CD4-positive, alpha-beta T cell treated with Interleukin-6 for 4 hours (primary cell): Measurements from ENCODE around the gene ALG12.

Experiments
- DNase-seq: peaks from one replicate; pipeline ENCODE4 v3.0.0-alpha.2; 2020; ENCODE audit warnings: mixed read lengths

Gene ALG12

DNA sequence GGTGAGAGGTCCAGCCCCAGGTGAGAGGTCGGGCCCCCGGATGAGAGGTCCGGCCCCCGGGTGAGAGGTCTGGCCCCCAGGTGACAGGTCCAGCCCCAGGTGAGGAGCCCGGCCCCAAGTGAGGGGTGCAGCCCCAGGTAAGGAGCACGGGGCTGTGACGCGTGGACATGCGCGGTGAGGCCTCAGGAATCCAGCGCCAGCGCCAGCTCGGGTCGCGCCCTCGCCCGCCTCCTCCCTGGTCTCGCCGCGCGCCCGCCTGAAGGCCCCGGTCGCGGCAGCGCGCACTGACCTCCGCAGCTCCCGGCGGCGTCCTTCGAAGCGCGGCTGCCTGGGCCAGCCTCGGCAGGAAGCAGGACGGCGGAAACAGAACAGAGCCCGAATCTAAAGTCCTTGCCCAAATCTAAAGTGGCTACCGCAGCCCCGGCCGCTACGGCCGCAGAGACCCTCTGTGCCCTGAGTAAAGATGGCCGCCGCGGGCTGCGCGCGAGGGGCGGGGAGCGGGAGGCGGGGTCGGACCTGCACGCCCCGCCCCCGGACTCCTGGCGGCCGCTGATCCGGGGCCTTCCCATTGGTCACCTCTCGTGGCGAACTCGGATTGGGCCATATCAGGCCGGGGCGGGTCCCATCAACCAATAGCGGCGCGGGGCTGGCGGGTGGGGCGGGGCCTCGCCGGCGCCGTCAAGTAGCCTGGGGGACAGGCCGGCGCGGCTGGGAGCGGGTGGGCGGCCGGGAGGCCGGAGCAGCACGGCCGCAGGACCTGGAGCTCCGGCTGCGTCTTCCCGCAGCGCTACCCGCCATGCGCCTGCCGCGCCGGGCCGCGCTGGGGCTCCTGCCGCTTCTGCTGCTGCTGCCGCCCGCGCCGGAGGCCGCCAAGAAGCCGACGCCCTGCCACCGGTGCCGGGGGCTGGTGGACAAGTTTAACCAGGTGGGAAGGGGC is at the start of gene ALG12, which contains the start of gene CRELD2:
ALG12 (minus strand) TSS at position 465 of the 937 bp plus-strand sequence. CDS start 4,673 bp downstream, outside the sequence.
CRELD2 (plus strand) TSS at position 661 of the 937 bp plus-strand sequence; CDS start at position 797, 136 bp downstream.
- peak; percentile 96 for DNase-seq

DNA sequence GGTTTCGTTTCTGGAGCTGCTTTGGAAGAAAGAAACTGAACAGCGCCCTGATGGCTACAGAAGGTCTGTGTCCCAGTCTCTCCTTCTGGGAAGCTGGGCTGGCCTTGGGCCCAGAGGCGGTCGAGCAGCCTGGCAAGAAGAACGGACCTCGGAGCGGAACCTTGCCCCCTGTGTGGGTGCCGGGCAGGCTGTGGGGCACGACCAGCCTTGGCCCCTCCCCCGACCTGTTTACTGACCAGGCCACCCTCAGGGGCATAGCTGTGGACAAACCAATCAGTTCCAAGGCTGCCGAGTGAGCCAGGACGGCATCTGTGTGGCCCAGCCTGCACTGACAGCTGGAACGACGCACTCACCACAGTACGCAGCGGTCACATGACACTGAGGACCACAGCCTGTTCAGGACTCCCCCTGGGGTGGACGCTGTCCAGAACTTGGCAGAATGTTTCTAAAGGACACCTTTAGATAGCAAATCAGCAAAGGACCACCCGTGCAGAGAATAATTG is 49.5 kb upstream of the ALG12 start:
- no peak for DNase-seq

- DNase-seq = no peak
Measured at GRCh38 chr22:49966774-49967705, 48.8 kb upstream of the ALG12 start.

DNA sequence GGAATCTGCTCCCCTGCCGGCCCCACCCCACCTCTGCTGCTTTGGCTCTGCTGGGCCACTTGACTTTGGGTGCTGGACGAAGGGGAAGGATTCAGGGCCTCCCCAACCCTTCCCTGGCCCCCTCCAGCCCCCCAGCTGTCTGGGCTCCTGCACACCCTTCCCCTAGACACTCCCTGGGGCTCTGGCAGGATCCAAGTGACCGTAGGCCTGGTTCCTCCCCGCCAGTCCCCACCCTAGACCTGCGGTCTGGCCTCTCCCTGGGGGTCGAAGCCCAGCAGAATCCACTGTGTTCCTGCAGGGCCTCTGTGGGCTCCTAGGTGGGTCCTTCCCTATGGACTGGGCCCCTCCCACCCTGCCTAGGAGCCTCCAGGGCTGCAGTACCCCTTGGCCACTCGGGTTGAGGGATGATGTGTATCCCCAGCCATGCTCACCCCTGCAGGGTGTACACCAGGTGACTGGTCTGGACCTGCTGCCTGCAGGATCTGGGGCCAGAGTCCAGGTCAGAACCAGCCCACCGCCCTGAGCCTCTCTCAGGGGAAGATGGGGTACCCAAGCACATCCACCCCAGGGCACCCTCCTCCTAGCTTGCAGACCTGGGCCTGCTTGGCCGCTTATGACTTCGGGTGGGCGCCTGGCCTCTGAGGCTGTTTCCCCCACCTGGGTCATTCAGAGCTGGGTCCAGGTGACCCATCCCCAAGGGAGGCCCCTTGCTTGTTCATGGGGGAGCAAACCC is 48.0 kb upstream of the ALG12 start:
- DNase-seq = no peak

GRCh38 chr22:49965091-49966040 is 47.1 kb upstream of the ALG12 start:
- DNase-seq = no peak

DNA sequence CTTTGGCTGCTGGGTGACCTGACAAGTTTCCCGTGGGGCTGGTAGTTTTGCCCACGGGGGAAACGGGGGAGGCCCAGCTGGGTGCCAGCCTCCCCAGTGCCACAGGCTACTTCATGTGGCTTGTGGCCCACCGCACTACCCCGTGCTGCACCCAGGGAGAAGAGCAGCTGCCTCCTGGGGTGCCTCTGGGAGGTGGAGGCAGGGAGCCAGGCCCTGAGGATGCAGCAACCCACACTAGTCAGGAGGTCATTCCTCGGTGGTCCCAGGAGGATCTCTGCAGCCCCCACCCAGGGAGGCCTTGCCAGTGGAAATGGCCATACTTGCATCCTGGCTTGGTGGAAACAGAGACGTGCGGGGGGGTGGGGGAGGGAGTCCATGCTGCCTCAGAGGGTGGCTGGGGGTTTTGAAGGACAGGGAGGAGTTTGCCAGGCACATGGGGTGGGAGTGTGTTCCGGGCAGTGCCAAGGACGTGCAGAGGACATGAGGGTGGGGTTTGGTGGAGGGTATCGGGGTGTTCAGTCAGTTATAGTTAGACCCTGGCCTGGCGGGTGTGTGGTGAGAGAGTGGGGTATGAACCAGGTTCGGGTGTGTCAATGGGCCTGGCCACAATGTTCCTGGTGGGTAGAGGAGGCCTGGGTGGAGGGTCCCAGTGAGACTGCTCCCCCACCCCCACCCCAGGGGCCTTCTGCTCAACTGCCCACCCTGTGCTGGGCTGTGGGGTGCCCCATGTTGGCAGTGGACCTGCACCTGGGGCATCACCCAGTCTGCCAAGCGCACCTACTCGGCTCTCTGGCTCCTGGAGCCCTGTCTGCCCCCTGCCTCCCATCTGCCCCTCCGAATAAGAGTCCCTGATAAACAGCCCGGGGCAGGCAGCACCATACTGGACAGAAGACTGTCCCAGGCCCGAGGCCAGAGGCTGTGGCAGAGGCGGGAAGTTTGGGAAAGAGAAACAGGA is 46.2 kb upstream of the ALG12 start:
- no peak for DNase-seq

- DNase-seq = no peak
Measured at GRCh38 chr22:49963647-49964026, 45.4 kb upstream of the ALG12 start.

GRCh38 chr22:49962751-49963646 is 44.8 kb upstream of the ALG12 start:
- DNase-seq = no peak

DNA sequence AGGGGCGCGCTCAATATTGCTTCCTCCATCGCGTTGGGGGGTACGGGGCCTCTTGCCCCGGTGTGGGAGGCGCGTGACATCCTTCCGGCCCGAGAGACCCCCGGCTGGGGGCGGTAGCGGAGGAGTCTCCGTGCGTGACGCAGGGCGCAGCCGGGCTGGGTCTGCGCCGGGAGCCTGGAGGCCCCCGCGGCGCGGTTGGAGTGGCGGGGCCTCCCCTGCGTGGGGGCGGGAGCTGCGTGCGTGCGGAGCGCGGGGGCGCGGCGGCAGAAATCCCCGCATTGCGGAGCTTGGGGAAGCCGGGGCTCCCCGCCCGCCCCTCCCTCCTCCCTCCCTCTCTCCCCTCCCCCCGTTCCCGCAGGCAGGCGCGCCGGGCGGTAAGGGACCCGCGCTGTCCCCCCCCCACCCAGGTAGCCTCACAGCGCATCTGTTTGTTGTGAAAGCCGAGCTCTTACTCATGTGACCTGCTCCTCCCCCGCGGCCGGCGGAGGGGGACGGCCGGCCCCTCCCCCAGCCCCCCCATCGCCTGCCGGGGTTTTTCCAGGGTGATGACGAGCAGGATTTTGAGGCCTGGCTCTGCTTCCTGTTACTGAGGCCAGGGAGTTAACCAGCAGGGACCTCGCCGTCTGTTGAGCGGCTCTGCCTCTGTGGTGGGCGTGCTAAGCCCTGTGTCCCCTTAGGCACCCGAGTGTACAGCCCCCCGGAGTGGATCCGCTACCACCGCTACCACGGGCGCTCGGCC is 43.9 kb upstream of the ALG12 start:
- DNase-seq = peak; percentile 87

DNA sequence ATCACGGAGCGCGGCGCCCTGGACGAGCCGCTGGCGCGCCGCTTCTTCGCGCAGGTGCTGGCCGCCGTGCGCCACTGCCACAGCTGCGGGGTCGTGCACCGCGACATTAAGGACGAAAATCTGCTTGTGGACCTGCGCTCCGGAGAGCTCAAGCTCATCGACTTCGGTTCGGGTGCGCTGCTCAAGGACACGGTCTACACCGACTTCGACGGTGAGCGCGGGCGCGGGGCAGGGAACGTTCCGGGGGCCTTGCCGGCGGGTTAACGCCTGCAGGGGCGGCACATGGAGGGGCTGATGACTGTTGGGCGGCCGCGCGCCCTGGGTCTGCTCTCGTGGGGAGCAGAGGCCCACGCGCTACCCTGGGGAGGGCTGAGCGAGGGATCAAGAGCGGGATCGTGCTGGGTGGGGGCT is 43.4 kb upstream of the ALG12 start:
- DNase-seq = no peak

DNA sequence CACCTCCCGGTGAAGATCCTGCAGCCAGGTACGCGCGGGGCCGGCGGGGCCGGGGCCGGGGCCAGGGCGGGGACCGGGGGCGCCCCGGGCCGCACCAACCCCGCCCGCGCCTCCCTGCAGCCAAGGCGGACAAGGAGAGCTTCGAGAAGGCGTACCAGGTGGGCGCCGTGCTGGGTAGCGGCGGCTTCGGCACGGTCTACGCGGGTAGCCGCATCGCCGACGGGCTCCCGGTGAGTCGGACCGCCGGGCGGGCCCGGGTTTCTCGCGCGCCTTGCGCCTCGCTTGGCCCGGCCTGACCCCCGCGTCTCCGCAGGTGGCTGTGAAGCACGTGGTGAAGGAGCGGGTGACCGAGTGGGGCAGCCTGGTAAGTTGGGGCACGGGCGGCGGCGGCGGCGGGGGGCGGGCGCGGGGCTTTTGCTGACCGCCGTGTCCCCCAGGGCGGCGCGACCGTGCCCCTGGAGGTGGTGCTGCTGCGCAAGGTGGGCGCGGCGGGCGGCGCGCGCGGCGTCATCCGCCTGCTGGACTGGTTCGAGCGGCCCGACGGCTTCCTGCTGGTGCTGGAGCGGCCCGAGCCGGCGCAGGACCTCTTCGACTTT is 42.9 kb upstream of the ALG12 start:
- DNase-seq = peak; percentile 62

DNA sequence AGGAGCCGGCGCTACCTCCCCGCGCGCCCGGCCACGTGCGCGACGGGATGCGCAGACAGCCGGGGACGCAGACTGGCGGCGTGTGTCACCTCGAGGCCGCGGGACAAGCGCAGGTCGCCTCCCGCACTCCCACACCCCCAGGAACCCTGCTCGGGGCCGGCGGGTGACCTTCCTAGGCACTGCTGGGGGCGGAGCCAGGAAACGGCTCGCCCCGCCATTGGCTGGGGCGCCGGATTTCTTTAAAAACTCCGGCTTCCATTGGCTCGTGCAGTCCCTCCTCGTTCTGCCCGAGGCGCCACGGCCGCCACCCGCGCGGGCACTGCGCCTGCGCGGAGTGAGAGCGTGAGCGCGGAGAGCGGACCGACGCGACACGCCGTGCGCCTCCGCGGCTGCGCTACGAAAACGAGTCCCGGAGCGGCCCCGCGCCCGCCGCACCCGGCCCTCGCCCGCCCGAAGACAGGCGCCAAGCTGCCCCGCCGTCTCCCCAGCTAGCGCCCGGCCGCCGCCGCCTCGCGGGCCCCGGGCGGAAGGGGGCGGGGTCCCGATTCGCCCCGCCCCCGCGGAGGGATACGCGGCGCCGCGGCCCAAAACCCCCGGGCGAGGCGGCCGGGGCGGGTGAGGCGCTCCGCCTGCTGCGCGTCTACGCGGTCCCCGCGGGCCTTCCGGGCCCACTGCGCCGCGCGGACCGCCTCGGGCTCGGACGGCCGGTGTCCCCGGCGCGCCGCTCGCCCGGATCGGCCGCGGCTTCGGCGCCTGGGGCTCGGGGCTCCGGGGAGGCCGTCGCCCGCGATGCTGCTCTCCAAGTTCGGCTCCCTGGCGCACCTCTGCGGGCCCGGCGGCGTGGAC is 42.1 kb upstream of the ALG12 start, which contains the start of gene PIM3:
PIM3 (plus strand) TSS at position 614 of the 846 bp plus-strand sequence; CDS start at position 790, 176 bp downstream.
- DNase-seq = peak; percentile 95

- DNase-seq = no peak
Measured at GRCh38 chr22:49959782-49960158, 41.5 kb upstream of the ALG12 start.

DNA sequence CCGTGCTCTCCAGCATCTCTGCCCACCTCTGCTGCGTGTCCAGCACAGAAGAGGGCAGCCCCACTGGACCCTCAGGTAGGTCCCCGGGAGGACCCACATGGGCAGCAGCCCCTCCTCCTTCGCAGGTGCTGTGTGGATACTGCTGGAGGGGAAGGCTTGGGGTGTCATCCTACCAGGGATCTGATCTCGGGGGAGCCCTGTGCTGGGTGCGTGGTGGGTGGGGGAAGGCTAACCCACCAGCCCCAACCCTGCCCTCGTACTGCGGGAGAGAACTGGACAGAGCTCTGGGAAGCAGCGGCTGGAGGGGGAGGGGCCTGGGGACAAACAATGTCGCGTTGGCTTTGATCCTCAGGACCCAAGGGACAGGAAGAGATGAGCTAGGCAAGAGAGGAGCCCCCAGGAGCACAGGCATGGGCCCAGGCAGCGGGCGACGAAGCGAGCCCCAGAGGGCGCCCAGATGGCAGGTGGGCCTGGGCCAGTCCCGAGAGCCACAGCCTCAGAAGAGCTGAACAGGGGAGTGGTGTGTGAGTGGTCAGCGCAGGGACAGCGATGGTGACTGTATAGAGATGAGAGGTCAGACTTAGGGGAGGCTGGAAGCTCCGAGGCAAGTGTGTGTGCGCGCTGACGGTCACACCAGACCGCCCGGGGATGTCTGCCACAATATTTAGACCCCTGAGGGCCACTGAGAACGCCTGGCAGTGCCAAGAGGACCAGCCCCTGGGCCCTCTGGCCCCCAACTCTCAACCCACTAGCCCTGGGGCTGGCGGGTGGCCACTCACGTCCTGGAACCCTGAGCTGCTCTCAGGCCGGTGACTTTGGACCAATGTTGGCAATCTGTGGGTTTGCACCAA is 40.9 kb upstream of the ALG12 start:
- peak; percentile 4 for DNase-seq

DNA sequence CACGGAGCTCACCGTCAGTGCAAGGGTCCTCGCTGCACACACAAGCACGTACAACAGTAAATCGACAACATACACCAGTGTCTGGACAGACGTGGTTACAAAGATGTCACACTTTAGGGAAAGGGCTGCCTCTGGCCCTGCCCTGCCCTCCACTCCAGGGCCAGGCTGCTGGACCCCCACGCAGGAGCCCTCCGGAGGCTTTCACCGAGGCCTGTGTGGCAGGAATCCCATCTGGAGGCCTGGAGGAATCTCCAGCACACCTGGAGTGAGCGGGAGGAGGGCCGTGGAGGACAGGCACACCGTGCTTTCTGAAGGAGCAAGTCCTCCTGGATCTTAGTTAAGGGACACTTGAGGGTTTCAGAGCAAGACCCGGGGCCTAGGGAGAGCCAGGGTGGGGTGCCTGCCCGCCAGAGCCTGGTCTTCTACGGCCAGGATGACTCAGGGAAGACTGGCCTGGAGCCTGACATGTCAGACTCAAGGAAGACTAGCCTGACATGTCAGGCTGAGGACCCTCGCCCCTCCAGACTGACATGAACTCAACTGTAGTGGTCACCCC is 40.2 kb upstream of the ALG12 start:
- DNase-seq = peak; percentile 1
